K562 (cell line): ENCODE data around the gene MOB3B. TPM values are rescaled to one million over a fixed set of nuclear protein-coding genes. Genes with fewer than 3 reads are reported as not detected.

Experiments used
- ATAC-seq: fragments of 200-7000 bp; cut with Tn5 transposase; 3 replicates; pipeline ENCODE4 v1.9.1; 2020; ENCODE audit warnings: moderate library complexity
- BruUV-seq: library from RNA; stranded (reverse); fragments of 400-500 nt; replicated peaks from 2 replicates; lab custom pipeline; 2021; lab: Mats Ljungman, UMichigan
- CTCF ChIA-PET: fragments of 300-600 bp; formaldehyde crosslinking; extraction: SDS; loops from one replicate; lab custom pipeline; 2021; ENCODE audit warnings: low intra/inter-chr PET ratio; lab: Yijun Ruan, JAX
- POLR2A ChIA-PET: fragments of 300-600, 350-650 bp; sonication (Branson Sonifier 250); formaldehyde crosslinking; extraction: SDS; loops from one replicate; lab custom pipeline; 2021; ENCODE audit warnings: antibody characterized with exemption, inconsistent platforms; lab: Yijun Ruan, JAX
- DNase-seq, 4 experiments: peaks; one replicate each; pipeline versions ENCODE4 v3.0.0 to v3.0.0-alpha.2; 2011 to 2018; ENCODE audit warnings: low spot score in 3 of 4, mixed read lengths in 3 of 4; ENCODE audit errors: extremely low read depth in 1 of 4
- FAIRE-seq: peaks from 2 replicates; lab custom pipeline; 2011; peaks lifted over from hg19 to GRCh38; lab: Jason Lieb, UNC
- H2AFZ ChIP-seq: 2 replicates; pipeline ENCODE4 v1.6.0; 2011; ENCODE audit warnings: low read depth, low read length, control low read depth, inconsistent platforms
- H3K27ac ChIP-seq: fragments of 200-600 bp; 3 replicates; pipeline ENCODE4 v1.8.0; 2011; ENCODE audit warnings: low read depth, mild to moderate bottlenecking, control low read depth, inconsistent platforms, low read length, moderate library complexity, mixed read lengths; ENCODE audit errors: extremely low read depth
- H3K27me3 ChIP-seq, 2 experiments: fragments of 300-600 bp in 1 of 2; 2 replicates in 1 of 2; 3 replicates in 1 of 2; pipeline versions ENCODE4 v1.6.0 to v1.8.0; 2011; ENCODE audit warnings: inconsistent platforms in 2 of 2, low read length in 2 of 2, mild to moderate bottlenecking in 1 of 2, mixed read lengths in 1 of 2, moderate library complexity in 1 of 2; ENCODE audit not compliant: control insufficient read depth in 2 of 2, insufficient read depth in 2 of 2
- H3K36me3 ChIP-seq: fragments of 300-600 bp; 3 replicates; pipeline ENCODE4 v1.8.0; 2011; ENCODE audit warnings: mild to moderate bottlenecking, low read length, inconsistent platforms; ENCODE audit not compliant: control insufficient read depth, insufficient read depth
- H3K4me1 ChIP-seq, 2 experiments: fragments of 200-600 bp in 1 of 2; replicated peaks in 1 of 2; 2 replicates in 1 of 2; 3 replicates in 1 of 2; pipeline versions ENCODE4 v1.5.1 to v1.8.0; 2011; ENCODE audit warnings: inconsistent platforms in 2 of 2, low read length in 2 of 2, mild to moderate bottlenecking in 1 of 2, mixed read lengths in 1 of 2, moderate library complexity in 1 of 2; ENCODE audit not compliant: control insufficient read depth in 2 of 2, insufficient read depth in 2 of 2
- H3K4me2 ChIP-seq: 2 replicates; pipeline ENCODE4 v1.6.1; 2011; ENCODE audit warnings: low read length, control low read depth, inconsistent platforms, mixed read lengths; ENCODE audit not compliant: insufficient read depth
- H3K4me3 ChIP-seq: fragments of 200-600 bp; sonication (generic), shearing (Covaris generic); 2 replicates; pipeline ENCODE4 v1.5.1; 2016; ENCODE audit warnings: control low read depth, inconsistent platforms
- H3K79me2 ChIP-seq: fragments of 200-600 bp; 3 replicates; pipeline ENCODE4 v1.8.0; 2011; ENCODE audit warnings: low read length, inconsistent platforms; ENCODE audit not compliant: control insufficient read depth, insufficient read depth
- H3K9ac ChIP-seq, 2 experiments: 2 replicates each; pipeline versions ENCODE4 v1.6.0 to v1.6.1; 2011; ENCODE audit warnings: low read depth in 2 of 2, low read length in 2 of 2, control low read depth in 1 of 2, inconsistent platforms in 1 of 2, mild to moderate bottlenecking in 1 of 2, mixed read lengths in 1 of 2; ENCODE audit not compliant: insufficient read depth in 1 of 2
- H3K9me1 ChIP-seq: one replicate; pipeline ENCODE4 v1.6.0; 2011; ENCODE audit warnings: inconsistent platforms, mild to moderate bottlenecking, low read length, moderate library complexity; ENCODE audit not compliant: control insufficient read depth, insufficient read depth
- H3K9me3 ChIP-seq: replicated peaks from 2 replicates; pipeline ENCODE4 v1.5.1; 2011; ENCODE audit warnings: low read depth, low read length, inconsistent platforms; ENCODE audit not compliant: control insufficient read depth, insufficient read depth
- H4K20me1 ChIP-seq: replicated peaks from 2 replicates; pipeline ENCODE4 v1.6.1; 2011; ENCODE audit warnings: low read length, inconsistent platforms, mixed read lengths; ENCODE audit not compliant: control insufficient read depth, insufficient read depth
- ATF7 ChIP-seq: fragments of 450-650 bp; IDR thresholded peaks from 2 replicates; pipeline ENCODE4 v1.7.1; 2014; ENCODE audit warnings: mild to moderate bottlenecking, moderate library complexity
- BRD9 ChIP-seq: fragments of 450-650 bp; IDR thresholded peaks from 2 replicates; pipeline ENCODE4 v1.6.1; 2018; ENCODE audit warnings: low read depth; ENCODE audit not compliant: partially characterized antibody
- HNRNPK ChIP-seq: fragments of 200-400 bp; formaldehyde crosslinking; IDR thresholded peaks from one replicate; pipeline ENCODE4 v1.6.1; 2018; ENCODE audit warnings: mild to moderate bottlenecking, low read depth, low read length; ENCODE audit not compliant: poor library complexity, severe bottlenecking
- MYC ChIP-seq, 2 experiments: fragments of 250-450 bp in 1 of 2; sonication (Bioruptor Pico) in 1 of 2; IDR thresholded peaks; 2 replicates each; pipeline versions ENCODE4 v1.5.1 to v1.6.1; 2012 to 2021; ENCODE audit warnings: low read depth in 2 of 2, borderline replicate concordance in 1 of 2, improper control_type of control experiment in 1 of 2, low read length in 1 of 2, mild to moderate bottlenecking in 1 of 2, moderate library complexity in 1 of 2
- NCOA1 ChIP-seq: fragments of 450-650 bp; IDR thresholded peaks from 2 replicates; pipeline ENCODE4 v1.6.1; 2016; ENCODE audit warnings: low read depth
- NRF1 ChIP-seq, 2 experiments: fragments of 450-650 bp; IDR thresholded peaks in 1 of 2; conservative IDR thresholded peaks in 1 of 2; 2 replicates each; pipeline ENCODE4 v1.6.1; 2014; ENCODE audit warnings: mild to moderate bottlenecking in 2 of 2
- SAFB2 ChIP-seq: fragments of 200-400 bp; formaldehyde crosslinking; IDR thresholded peaks from 2 replicates; pipeline ENCODE4 v1.6.1; 2018; ENCODE audit warnings: borderline replicate concordance, low read length, low read depth, moderate library complexity; ENCODE audit not compliant: severe bottlenecking
- TRIM28 ChIP-seq: fragments of 450-650 bp; IDR thresholded peaks from 2 replicates; pipeline ENCODE4 v1.6.1; 2017
- ZNF277 ChIP-seq: fragments of 250-450 bp; sonication (Bioruptor Pico); IDR thresholded peaks from 2 replicates; pipeline ENCODE4 v1.8.0; 2022; ENCODE audit warnings: inconsistent platforms, mild to moderate bottlenecking, moderate library complexity, borderline replicate concordance
- WGBS: fragments of 100-300 bp; shearing (Covaris generic); methylation state at CpG from one replicate; pipeline ENCODE4 v1.1.6; 2016; ENCODE audit warnings: low coverage, mixed read lengths; ENCODE audit not compliant: insufficient coverage; ENCODE audit errors: missing lambda C conversion rate; 5-methylcytosine and 5-hydroxymethylcytosine counted together
- in situ Hi-C: fragments of 300-500 bp; cut with MboI; formaldehyde crosslinking; loops from 4 replicates; pipeline ENCODE4 v1.15.0; 2018; ENCODE audit warnings: inconsistent platforms, mixed read lengths
- intact Hi-C: fragments of 100-400 bp; cut with micrococcal nuclease; formaldehyde crosslinking; loops from 2 replicates; pipeline ENCODE4 v1.14.2; 2022
- polyA plus RNA-seq, 8 experiments: library from polyadenylated mRNA; depleted of rRNA in 4 of 8; stranded (reverse) in 5 of 8; unstranded in 3 of 8; fragments of >200 nt; fragmentation: Nextera tagmentation in 2 of 8; fragmentation: Illumina TruSeq in 1 of 8; extraction: Ambion mirVana in 2 of 8; extraction: Trizol in 1 of 8; gene quantifications; 2 replicates each; pipeline versions ENCODE4 v1.2.1 to v1.2.3, GENCODE V29; 2011 to 2014; ENCODE audit warnings: inconsistent platforms in 1 of 8, missing spikeins in 1 of 8
- total RNA-seq, 7 experiments: library from RNA; depleted of rRNA in 6 of 7; stranded (reverse); fragments of >200 nt in 6 of 7; fragmentation: Illumina TruSeq in 2 of 7; extraction: Trizol in 2 of 7; gene quantifications; 2 replicates each; pipeline versions ENCODE4 v1.2.1 to v1.2.3, GENCODE V29; 2011 to 2021; ENCODE audit warnings: low replicate concordance in 1 of 7

Gene MOB3B
- total and polyA plus RNA-seq, 9 of the 15 experiments (the other 6 are each of a cell fraction or from before 2014, with no cell fraction given) = 3.6 to 12.8 (median 7.2) TPM

DNA sequence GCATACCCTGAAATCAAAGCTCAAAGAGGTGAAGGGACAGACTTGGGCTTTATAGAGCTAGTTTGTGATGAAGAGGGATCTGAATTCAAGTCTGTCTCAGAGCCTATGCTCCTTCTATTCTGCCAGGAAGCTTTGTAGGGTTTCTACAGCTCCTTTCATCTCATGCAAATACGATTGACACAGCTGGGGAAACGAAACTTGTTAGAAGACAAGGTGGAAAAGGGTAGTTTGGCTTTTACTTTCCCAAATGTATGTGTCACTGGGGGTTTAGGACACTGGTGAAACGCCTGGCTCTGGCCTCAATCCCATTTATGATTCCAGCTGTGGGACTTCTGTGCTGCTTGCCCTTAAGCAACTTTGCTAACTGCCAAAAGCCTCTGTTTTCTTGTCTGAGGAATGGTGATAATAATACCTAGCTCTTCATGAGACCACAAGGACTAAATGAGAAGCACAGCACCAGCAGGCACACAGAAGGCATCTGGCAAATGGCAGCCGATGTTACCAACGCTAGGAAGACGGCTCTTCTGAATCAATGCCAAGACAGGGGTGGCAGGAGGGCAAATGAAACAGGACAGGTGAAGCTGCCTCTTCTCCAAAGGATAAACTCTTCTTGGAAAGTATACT lies 162.3 kb downstream of the MOB3B start:
- H3K9ac ChIP-seq = no peak overlapping the region
- ATAC-seq = no peak
- FAIRE-seq = no peak
- intact Hi-C loops = no loop called here
- H4K20me1 ChIP-seq = no peaks in the 10 kb centered on the region
- BruUV-seq = no TSS peak
- no peak overlapping the region for H3K27ac ChIP-seq
- TF ChIP-seq BRD9 (no peak), ZNF277 (CRISPR knock-in tag) (no peak), MYC (IDR thresholded peaks at IDR 0.05; ENCODE audit: low read depth, low read length) (no peak), MYC (CRISPR knock-in tag; IDR thresholded peaks at IDR 0.05; ENCODE audit: borderline replicate concordance, low read depth) (no peak), ATF7 (no peak), NCOA1 (no peak), HNRNPK (no peak), TRIM28 (no peak), NRF1 (conservative IDR thresholded peaks at IDR 0.05 in 1 of 2, IDR thresholded peaks at IDR 0.05 in 1 of 2) (no peak), SAFB2 (no peak)
- peaks cover 0 to 11% of the 10 kb centered on the region in 2 experiments; a peak in 3 of 5 replicates for H3K4me1 ChIP-seq
- H3K36me3 ChIP-seq = no peaks in the 10 kb centered on the region
- no peak overlapping the region for H2AFZ ChIP-seq
- H3K9me1 ChIP-seq = no peaks in the 10 kb centered on the region
- no peak overlapping the region for H3K4me2 ChIP-seq
- CTCF ChIA-PET = no interaction called here
- DNase-seq = no peak
- H3K79me2 ChIP-seq = peaks cover 8% of the 10 kb centered on the region; the same call in 2 of the 3 replicates
- POLR2A ChIA-PET = no interaction called here
- H3K9me3 ChIP-seq = no peaks in the 10 kb centered on the region
- no peaks in the 10 kb centered on the region for H3K27me3 ChIP-seq
- WGBS = no CpG with 5 or more reads among the region's 6 CpGs
- in situ Hi-C loops = no loop called here
- H3K4me3 ChIP-seq = no peak overlapping the region
